Heart right ventricle (tissue), 16 donors: ENCODE measurements around the gene CD38. TPM values are rescaled to one million over a fixed set of nuclear protein-coding genes. Genes with fewer than 3 reads are reported as not detected.
"Not testable (repeated sequence)": the region's sequence is repeated elsewhere in the genome, so short reads cannot be mapped to it uniquely, and the experiment has no call there.

Experiments
- ATAC-seq, 8 donors: fragments of 200-7000 bp; cut with Tn5 transposase; one replicate each; pipeline ENCODE4 v1.9.1; 2020; ENCODE audit warnings: mild to moderate bottlenecking in 8 of 8, moderate library complexity in 8 of 8, moderate number of reproducible peaks in 1 of 8
- DNase-seq, 2 donors: peaks; one replicate each; pipeline ENCODE4 v3.0.0-alpha.2; 2020
- H3K27ac ChIP-seq, 10 donors: fragments of 200-600 bp; sonication (generic) in 2 of 10; one replicate each; pipeline versions ENCODE4 v1.5.0 to v1.8.0; 2020 to 2022; ENCODE audit warnings: mild to moderate bottlenecking in 3 of 10
- H3K27me3 ChIP-seq, 7 donors: fragments of 200-600 bp; one replicate each; pipeline ENCODE4 v1.8.0; 2021 to 2022; ENCODE audit warnings: mild to moderate bottlenecking in 2 of 7
- H3K36me3 ChIP-seq, 9 donors: fragments of 200-600 bp; sonication (generic) in 1 of 9; one replicate each; pipeline versions ENCODE4 v1.5.0 to v1.8.0; 2020 to 2022; ENCODE audit warnings: mild to moderate bottlenecking in 2 of 9
- H3K4me1 ChIP-seq, 9 donors: fragments of 200-600 bp; sonication (generic) in 1 of 9; one replicate each; pipeline versions ENCODE4 v1.5.0 to v1.8.0; 2020 to 2022; ENCODE audit warnings: mild to moderate bottlenecking in 4 of 9
- H3K4me3 ChIP-seq, 10 donors: fragments of 200-600 bp; sonication (generic) in 2 of 10; one replicate each; pipeline versions ENCODE4 v1.5.0 to v1.8.0; 2020 to 2022; ENCODE audit warnings: mild to moderate bottlenecking in 7 of 10, moderate library complexity in 2 of 10
- H3K9me3 ChIP-seq, 11 donors: fragments of 200-600 bp in 10 of 11; sonication (generic) in 2 of 11; one replicate each; pipeline versions ENCODE4 v1.5.0 to v1.8.0; 2013 to 2022; ENCODE audit warnings: mild to moderate bottlenecking in 2 of 11, control low read depth in 1 of 11, moderate library complexity in 1 of 11
- CTCF ChIP-seq, 9 donors: fragments of 200-600 bp; sonication (generic) in 2 of 9; IDR thresholded peaks; one replicate each; pipeline versions ENCODE4 v1.5.0 to v1.8.0; 2021 to 2022; ENCODE audit warnings: antibody characterized with exemption in 9 of 9, mild to moderate bottlenecking in 5 of 9, moderate library complexity in 1 of 9
- WGBS, 2 donors: extraction: QIAGEN DNeasy Blood & Tissue Kit; methylation state at CpG; one replicate each; pipeline ENCODE4 v1.1.7; 2013; ENCODE audit warnings: inconsistent platforms in 1 of 2; 5-methylcytosine and 5-hydroxymethylcytosine counted together
- intact Hi-C, 10 donors: fragments of 100-400 bp; cut with DNase I; formaldehyde crosslinking; loops; one replicate each; pipeline versions ENCODE4 v1.11.1 to v1.14.2; 2022
- long read RNA-seq, 3 donors: library from polyadenylated mRNA; unstranded; transcript quantifications; one replicate each; pipeline ENCODE4 v2.0.0, GENCODE V29; 2020 to 2021
- polyA plus RNA-seq, 2 donors: library from polyadenylated mRNA; stranded (reverse); fragments of 200-250 nt; gene quantifications; one replicate each; pipeline ENCODE4 v1.2.3, GENCODE V29; 2013
- total RNA-seq, 10 donors: library from RNA; stranded (reverse); fragmentation: NEBNext Ultra II Directional in 3 of 10; extraction: Animal tissue kit (Norgen Biotek cat#: 25700) in 3 of 10; gene quantifications; one replicate each; pipeline versions ENCODE4 v1.2.1 to v1.2.4, GENCODE V29; 2021 to 2023
- donor health status: Arrhythmogenic right ventricular cardiomyopathy.
- donor health status: ischemic (EF 13 %, LVEDD 7.1; RV severe dilation, severe dysfunction).
- donor health status: healthy with polysubstance abuse.
- donor health status: DM: no; HTN: yes; CAD: no.
- donor health status: DM: no; HTN: no; CAD: no.
- donor health status: ischemic (EF 25% LVEDD 6.9; RV normal size, moderate dysfunction).
- donor health status: ischemic (EF 25% LVEDD 5.7; RV mildly dilated, moderate dysfunction).
- donor health status: healthy.
- donor health status: DM: yes; HTN: yes; CAD: no.
- donor health status: Ischemic cardiomyopathy.
- donor health status: ischemic (EF 35%, LVEDD 5.7; RV mildly dilated, moderate dysfunction).
- donor health status: nonischemic (EF 11% LVEDD 7.7; RV severe dilation, severe dysfunction).
- donor health status: DM: yes; HTN: yes; CAD: no.
- donor health status: PGD.
- donor health status: ischemic (EF 29% LVEDD 5.4; RV normal size, mild dysfunction).
- donor health status: nonischemic (EF 23%, LVEDD 6.1; RV moderate dilation, normal function).

Gene CD38
- total RNA-seq (10 to 100 TPM in 1 of 10 donors, 1 to 10 TPM in 7, under 1 TPM in 2; 0.68 to 11.3 (median 3.3) TPM), polyA plus RNA-seq (1 to 10 TPM; 1.3 to 3.7 TPM)
- long read RNA-seq, donor 1, full-length matches to known transcripts = 4 of 4 reads
- long read RNA-seq, donor 1, partial matches to known transcripts = 0 of 4 reads
- long read RNA-seq, donor 1, other reads (novel, unspliced or antisense) = 0 of 4 reads
- long read RNA-seq, donor 2, partial matches to known transcripts = 0 of 3 reads
- long read RNA-seq, donor 2, other reads (novel, unspliced or antisense) = 3 of 3 reads
- long read RNA-seq, donor 3, full-length matches to known transcripts = 3 of 6 reads
- long read RNA-seq, donor 3, partial matches to known transcripts = 0 of 6 reads
- long read RNA-seq, donor 3, other reads (novel, unspliced or antisense) = 3 of 6 reads

- peak; percentile 58 to 84 (median 68) for ATAC-seq
- H3K27ac ChIP-seq = peak within 1 kb of the TSS; percentile 7 to 87 (median 72)
Measured at GRCh38 chr4:15778289-15779241, at the start of gene CD38. CD38 (plus strand) TSS chr4:15778328; CDS start chr4:15778415, 87 bp downstream.

GRCh38 chr4:15729910-15730533, 48.1 kb upstream of the CD38 start:
- Histone ChIP-seq H3K27me3 (no peaks in the 10 kb centered on the region), H3K4me3 (no peak overlapping the region), H3K9me3 (no peaks in the 10 kb centered on the region), H3K4me1 (peaks cover 0 to 3% (median 0%) of the 10 kb centered on the region in 9 donors), H3K27ac (no peak overlapping the region), H3K36me3 (peaks cover 0 to 9% (median 0%) of the 10 kb centered on the region in 9 donors)
- intact Hi-C loops = loop anchor here in 9 of 10 donors (2.0 to 10.0 kb wide), 12 partner anchors 52 to 275 kb away; no protein-coding TSS in a partner anchor
- peak in 5 of 8 donors; percentile 33 to 72 (median 62) for ATAC-seq
- peak in 1 of 2 donors; percentile 15 for DNase-seq
- TF ChIP-seq CTCF (IDR thresholded peaks at IDR 0.05) = peak; percentile 79 to 93 (median 90)
- 11 to 14% methylated on average over 3 of the region's 3 CpGs for WGBS, 2 donors

More at GRCh38 chr4:15778289-15779241, at the start of gene CD38:
- TF ChIP-seq CTCF (IDR thresholded peaks at IDR 0.05) = peak in 1 of 9 donors; percentile 5
- Histone ChIP-seq H3K27me3 (peaks cover 0 to 5% (median 0%) of the 10 kb centered on the region in 7 donors), H3K4me1 (peaks cover 0 to 60% (median 20%) of the 10 kb centered on the region in 9 donors), H3K9me3 (no peaks in the 10 kb centered on the region), H3K4me3 (peak within 1 kb of the TSS; percentile 57 to 76 (median 64)), H3K36me3 (no peaks in the 10 kb centered on the region)
- intact Hi-C loops = no loop called here
- peak; percentile 18 to 60 for DNase-seq
- WGBS, 2 donors = 2% methylated on average over 71 to 75 of the region's 76 CpGs

GRCh38 chr4:15733061-15733460, 45.1 kb upstream of the CD38 start:
- H3K4me1 ChIP-seq, H3K27ac ChIP-seq, DNase-seq, H3K9me3 ChIP-seq, H3K27me3 ChIP-seq, H3K4me3 ChIP-seq, ATAC-seq, H3K36me3 ChIP-seq: not testable (repeated sequence)
- WGBS, 2 donors = 73 to 76% methylated on average over 5 of the region's 5 CpGs
- intact Hi-C loops = loop anchor here in 7 of 10 donors (5.0 to 10.0 kb wide), 7 partner anchors 49 to 272 kb away; no protein-coding TSS in a partner anchor

GRCh38 chr4:15735536-15735935, 42.6 kb upstream of the CD38 start:
- ATAC-seq (no peak), DNase-seq (no peak)
- Histone ChIP-seq H3K36me3 (no peaks in the 10 kb centered on the region), H3K27me3 (no peaks in the 10 kb centered on the region), H3K27ac (no peak overlapping the region), H3K9me3 (no peaks in the 10 kb centered on the region), H3K4me1 (no peaks in the 10 kb centered on the region), H3K4me3 (no peak overlapping the region)
- no peak for TF ChIP-seq CTCF (IDR thresholded peaks at IDR 0.05)
- intact Hi-C loops = loop anchor here in 3 of 10 donors (10.0 kb wide), 3 partner anchors 139 to 269 kb away; no protein-coding TSS in a partner anchor
- WGBS, 2 donors = 78 to 84% methylated on average over 6 of the region's 6 CpGs
